Measurements from ENCODE around the gene NRG3. TPM values are rescaled to one million over a fixed set of nuclear protein-coding genes. Genes with fewer than 3 reads are reported as not detected.

Gene NRG3
- total and polyA plus RNA-seq, 5 donors: 0.23 to 3.4 (median 1.4) TPM

- Histone ChIP-seq H3K27me3 (ENCODE audit: control insufficient read depth, insufficient read depth) (no peaks in the 10 kb centered on the region), H3K4me1 (ENCODE audit: control insufficient read depth, insufficient read depth, low read length) (no peaks in the 10 kb centered on the region), H3K9me3 (ENCODE audit: control insufficient read depth, low read length) (no peaks in the 10 kb centered on the region), H3K27ac (ENCODE audit: low read length) (no peak overlapping the region), H3K4me3 (ENCODE audit: low read length) (no peak overlapping the region)
- DNase-seq (peak in 1 of 3 donors; percentile 26), ATAC-seq (no peak)
- intact Hi-C loops (cut with DNase I): no loop called here
- WGBS: 86% methylated on average over 6 of the region's 6 CpGs
These were observed 1033.8 kb downstream of the NRG3 start for GRCh38 chr10:82908751-82909150.

- H3K4me3 ChIP-seq (ENCODE audit: low read length): no peak overlapping the region
- no peaks in the 10 kb centered on the region for H3K4me1 ChIP-seq (ENCODE audit: control insufficient read depth, insufficient read depth, low read length)
- ATAC-seq (no peak), DNase-seq (no peak)
- no peaks in the 10 kb centered on the region for H3K9me3 ChIP-seq (ENCODE audit: control insufficient read depth, low read length)
- intact Hi-C loops (cut with DNase I): no loop called here
- H3K27me3 ChIP-seq (ENCODE audit: control insufficient read depth, insufficient read depth): no peaks in the 10 kb centered on the region
- WGBS: 80% methylated on average over 3 of the region's 3 CpGs
- no peak overlapping the region for H3K27ac ChIP-seq (ENCODE audit: low read length)
These were observed 1035.3 kb downstream of the NRG3 start for GRCh38 chr10:82910301-82910700.

GRCh38 chr10:82914655-82915136, 1039.7 kb downstream of the NRG3 start:
- ATAC-seq (peak in 1 of 2 donors; percentile 36), DNase-seq (no peak)
- intact Hi-C loops (cut with DNase I): no loop called here
- no peaks in the 10 kb centered on the region for H3K9me3 ChIP-seq (ENCODE audit: control insufficient read depth, low read length)
- no peaks in the 10 kb centered on the region for H3K4me1 ChIP-seq (ENCODE audit: control insufficient read depth, insufficient read depth, low read length)
- H3K4me3 ChIP-seq (ENCODE audit: low read length): no peak overlapping the region
- H3K27ac ChIP-seq (ENCODE audit: low read length): no peak overlapping the region
- H3K27me3 ChIP-seq (ENCODE audit: control insufficient read depth, insufficient read depth): no peaks in the 10 kb centered on the region

GRCh38 chr10:82916941-82917340, 1041.9 kb downstream of the NRG3 start:
- WGBS: 81% methylated on average over 4 of the region's 4 CpGs
- Histone ChIP-seq H3K27me3 (ENCODE audit: control insufficient read depth, insufficient read depth) (no peaks in the 10 kb centered on the region), H3K9me3 (ENCODE audit: control insufficient read depth, low read length) (no peaks in the 10 kb centered on the region), H3K4me1 (ENCODE audit: control insufficient read depth, insufficient read depth, low read length) (no peaks in the 10 kb centered on the region), H3K27ac (ENCODE audit: low read length) (no peak overlapping the region), H3K4me3 (ENCODE audit: low read length) (no peak overlapping the region)
- intact Hi-C loops (cut with DNase I): no loop called here
- DNase-seq: no peak
- no peak for ATAC-seq

GRCh38 chr10:82918022-82918421, 1043.0 kb downstream of the NRG3 start:
- no peak for ATAC-seq
- no peaks in the 10 kb centered on the region for H3K4me1 ChIP-seq (ENCODE audit: control insufficient read depth, insufficient read depth, low read length)
- H3K27ac ChIP-seq (ENCODE audit: low read length): no peak overlapping the region
- H3K9me3 ChIP-seq (ENCODE audit: control insufficient read depth, low read length): no peaks in the 10 kb centered on the region
- H3K4me3 ChIP-seq (ENCODE audit: low read length): no peak overlapping the region
- DNase-seq: no peak
- intact Hi-C loops (cut with DNase I): no loop called here
- H3K27me3 ChIP-seq (ENCODE audit: control insufficient read depth, insufficient read depth): no peaks in the 10 kb centered on the region

- ATAC-seq: no peak
- no peaks in the 10 kb centered on the region for H3K27me3 ChIP-seq (ENCODE audit: control insufficient read depth, insufficient read depth)
- intact Hi-C loops (cut with DNase I): no loop called here
- DNase-seq: no peak
- no peaks in the 10 kb centered on the region for H3K9me3 ChIP-seq (ENCODE audit: control insufficient read depth, low read length)
- no peaks in the 10 kb centered on the region for H3K4me1 ChIP-seq (ENCODE audit: control insufficient read depth, insufficient read depth, low read length)
- H3K27ac ChIP-seq (ENCODE audit: low read length): no peak overlapping the region
- no peak overlapping the region for H3K4me3 ChIP-seq (ENCODE audit: low read length)
- WGBS: 91% methylated on average over 4 of the region's 4 CpGs
These were observed 1047.1 kb downstream of the NRG3 start for GRCh38 chr10:82922046-82922445.

GRCh38 chr10:82922755-82923154, 1047.8 kb downstream of the NRG3 start:
- DNase-seq: no peak
- Histone ChIP-seq H3K27me3 (ENCODE audit: control insufficient read depth, insufficient read depth) (no peaks in the 10 kb centered on the region), H3K4me1 (ENCODE audit: control insufficient read depth, insufficient read depth, low read length) (no peaks in the 10 kb centered on the region), H3K4me3 (ENCODE audit: low read length) (no peak overlapping the region), H3K27ac (ENCODE audit: low read length) (no peak overlapping the region), H3K9me3 (ENCODE audit: control insufficient read depth, low read length) (no peaks in the 10 kb centered on the region)
- intact Hi-C loops (cut with DNase I): no loop called here
- 72% methylated on average over 2 of the region's 2 CpGs for WGBS
- ATAC-seq: no peak

- ATAC-seq (no peak), DNase-seq (no peak)
- Histone ChIP-seq H3K27ac (ENCODE audit: low read length) (no peak overlapping the region), H3K4me3 (ENCODE audit: low read length) (no peak overlapping the region), H3K9me3 (ENCODE audit: control insufficient read depth, low read length) (no peaks in the 10 kb centered on the region), H3K27me3 (ENCODE audit: control insufficient read depth, insufficient read depth) (no peaks in the 10 kb centered on the region), H3K4me1 (ENCODE audit: control insufficient read depth, insufficient read depth, low read length) (no peaks in the 10 kb centered on the region)
- 87% methylated on average over 1 of the region's 1 CpG for WGBS
- intact Hi-C loops (cut with DNase I): no loop called here
These were observed 1049.7 kb downstream of the NRG3 start for GRCh38 chr10:82924711-82925110.

GRCh38 chr10:82925547-82925946, 1050.6 kb downstream of the NRG3 start:
- no peak overlapping the region for H3K4me3 ChIP-seq (ENCODE audit: low read length)
- no peaks in the 10 kb centered on the region for H3K27me3 ChIP-seq (ENCODE audit: control insufficient read depth, insufficient read depth)
- no peaks in the 10 kb centered on the region for H3K4me1 ChIP-seq (ENCODE audit: control insufficient read depth, insufficient read depth, low read length)
- DNase-seq (no peak), ATAC-seq (no peak)
- WGBS: 82% methylated on average over 3 of the region's 3 CpGs
- intact Hi-C loops (cut with DNase I): no loop called here
- H3K27ac ChIP-seq (ENCODE audit: low read length): no peak overlapping the region
- H3K9me3 ChIP-seq (ENCODE audit: control insufficient read depth, low read length): no peaks in the 10 kb centered on the region

GRCh38 chr10:82932451-82932850, 1057.5 kb downstream of the NRG3 start:
- 70% methylated on average over 3 of the region's 3 CpGs for WGBS

GRCh38 chr10:82934429-82934828, 1059.4 kb downstream of the NRG3 start:
- WGBS: 54% methylated on average over 2 of the region's 2 CpGs
- intact Hi-C loops (cut with DNase I): no loop called here

More at GRCh38 chr10:82932451-82932850, 1057.5 kb downstream of the NRG3 start:
- Histone ChIP-seq H3K9me3 (ENCODE audit: control insufficient read depth, low read length) (no peaks in the 10 kb centered on the region), H3K27me3 (ENCODE audit: control insufficient read depth, insufficient read depth) (no peaks in the 10 kb centered on the region), H3K4me3 (ENCODE audit: low read length) (no peak overlapping the region), H3K27ac (ENCODE audit: low read length) (no peak overlapping the region), H3K4me1 (ENCODE audit: control insufficient read depth, insufficient read depth, low read length) (no peaks in the 10 kb centered on the region)
- no peak for ATAC-seq
- DNase-seq: no peak
- intact Hi-C loops (cut with DNase I): no loop called here

GRCh38 chr10:82934947-82935346, 1060.0 kb downstream of the NRG3 start:
- Histone ChIP-seq H3K9me3 (ENCODE audit: control insufficient read depth, low read length) (no peaks in the 10 kb centered on the region), H3K4me3 (ENCODE audit: low read length) (no peak overlapping the region), H3K27me3 (ENCODE audit: control insufficient read depth, insufficient read depth) (no peaks in the 10 kb centered on the region), H3K4me1 (ENCODE audit: control insufficient read depth, insufficient read depth, low read length) (no peaks in the 10 kb centered on the region), H3K27ac (ENCODE audit: low read length) (no peak overlapping the region)
- intact Hi-C loops (cut with DNase I): no loop called here
- 88% methylated on average over 2 of the region's 2 CpGs for WGBS
- ATAC-seq (no peak), DNase-seq (no peak)

More at GRCh38 chr10:82934429-82934828, 1059.4 kb downstream of the NRG3 start:
- H3K27ac ChIP-seq (ENCODE audit: low read length): no peak overlapping the region
- H3K27me3 ChIP-seq (ENCODE audit: control insufficient read depth, insufficient read depth): no peaks in the 10 kb centered on the region
- no peak overlapping the region for H3K4me3 ChIP-seq (ENCODE audit: low read length)
- no peak for ATAC-seq
- H3K4me1 ChIP-seq (ENCODE audit: control insufficient read depth, insufficient read depth, low read length): no peaks in the 10 kb centered on the region
- H3K9me3 ChIP-seq (ENCODE audit: control insufficient read depth, low read length): no peaks in the 10 kb centered on the region
- DNase-seq: no peak
